Endothelial cell of umbilical vein (primary cell): Measurements from ENCODE around the gene STAT4.

Experiments
- CTCF ChIP-seq, 2 donors: IDR thresholded peaks; 1 replicate in 1 of 2; 2 replicates in 1 of 2; pipeline ENCODE4 v1.5.1; 2011; ENCODE audit warnings: low read length in 2 of 2, mild to moderate bottlenecking in 2 of 2, moderate library complexity in 2 of 2, control low read depth in 1 of 2, inconsistent platforms in 1 of 2, low read depth in 1 of 2; ENCODE audit not compliant: insufficient read depth in 1 of 2; ENCODE audit errors: extremely low read depth in 1 of 2
- EZH2 ChIP-seq: IDR thresholded peaks from 2 replicates; pipeline ENCODE4 v1.6.1; 2012; ENCODE audit warnings: borderline replicate concordance, low read depth, mild to moderate bottlenecking, moderate library complexity, low read length, inconsistent platforms; ENCODE audit not compliant: severe bottlenecking
- FOS ChIP-seq: IDR thresholded peaks from 2 replicates; pipeline ENCODE4 v1.6.1; 2011; ENCODE audit warnings: mild to moderate bottlenecking, low read length, moderate library complexity, borderline replicate concordance; ENCODE audit not compliant: insufficient read depth
- GATA2 ChIP-seq: IDR thresholded peaks from 2 replicates; pipeline ENCODE4 v1.7.0; 2011; ENCODE audit warnings: low read depth, mild to moderate bottlenecking, moderate library complexity, mixed read lengths, low read length; ENCODE audit not compliant: insufficient read length, insufficient read depth
- JUN ChIP-seq: IDR thresholded peaks from 2 replicates; pipeline ENCODE4 v1.6.1; 2011; ENCODE audit warnings: borderline replicate concordance, low read depth; ENCODE audit not compliant: insufficient read length, insufficient read depth
- MAX ChIP-seq: IDR thresholded peaks from 2 replicates; pipeline ENCODE4 v1.6.1; 2011; ENCODE audit not compliant: insufficient read depth, insufficient read length
- POLR2A ChIP-seq: IDR thresholded peaks from 2 replicates; pipeline ENCODE4 v1.6.1; 2012; ENCODE audit warnings: low read depth, mild to moderate bottlenecking, control low read depth, low read length
- POLR2AphosphoS5 ChIP-seq: IDR thresholded peaks from 2 replicates; pipeline ENCODE4 v1.6.1; 2012; ENCODE audit warnings: low read depth, mild to moderate bottlenecking, control low read depth, low read length, moderate library complexity; ENCODE audit not compliant: insufficient read depth

- TF ChIP-seq FOS (no peak), CTCF (IDR thresholded peaks at IDR 0.05; ENCODE audit: extremely low read depth in 1 of 2, insufficient read depth in 1 of 2, low read depth in 1 of 2, low read length in 2 of 2) (no peak), POLR2A (no peak), EZH2 (no peak), POLR2AphosphoS5 (no peak), JUN (no peak), MAX (no peak), GATA2 (no peak)
These were observed 141.0 kb downstream of the STAT4 start for GRCh38 chr2:191009541-191010374.
